Measurements from ENCODE around the gene INVS. TPM values are rescaled to one million over a fixed set of nuclear protein-coding genes. Genes with fewer than 3 reads are reported as not detected.

INVS gene
- total and polyA plus RNA-seq, 12 donors, result 1.6 to 8.0 (median 5.5) TPM

GRCh38 chr9:100308965-100309564, 210.0 kb downstream of the INVS start:
- Histone ChIP-seq H3K27ac (no peak overlapping the region), H3K4me1 (peaks cover 0 to 9% (median 0%) of the 10 kb centered on the region in 9 donors), H3K27me3 (no peaks in the 10 kb centered on the region), H3K4me3 (no peak overlapping the region), H3K36me3 (peaks cover 0 to 85% (median 6%) of the 10 kb centered on the region in 9 donors), H3K9me3 (no peaks in the 10 kb centered on the region)
- no peak for TF ChIP-seq CTCF (IDR thresholded peaks at IDR 0.05)
- intact Hi-C loops (cut with DNase I), result loop anchor here in 1 of 10 donors (10.0 kb wide), 1 partner anchor 1124 kb away; no protein-coding TSS in a partner anchor
- no peak for DNase-seq
- WGBS, 2 donors, result 91 to 97% methylated on average over 1 of the region's 1 CpG
- ATAC-seq, result no peak

- intact Hi-C loops (cut with DNase I), result loop anchor here in 1 of 10 donors (10.0 kb wide), 1 partner anchor 1125 kb away; no protein-coding TSS in a partner anchor
- peaks cover 0 to 83% (median 7%) of the 10 kb centered on the region in 9 donors for H3K36me3 ChIP-seq
- peaks cover 0 to 9% (median 0%) of the 10 kb centered on the region in 9 donors for H3K4me1 ChIP-seq
- DNase-seq (no peak), ATAC-seq (no peak)
- H3K4me3 ChIP-seq, result no peak overlapping the region
- 93 to 96% methylated on average over 2 of the region's 2 CpGs for WGBS, 2 donors
- no peaks in the 10 kb centered on the region for H3K9me3 ChIP-seq
- TF ChIP-seq CTCF (IDR thresholded peaks at IDR 0.05), result no peak
- H3K27me3 ChIP-seq, result no peaks in the 10 kb centered on the region
- H3K27ac ChIP-seq, result no peak overlapping the region
Measured at GRCh38 chr9:100309992-100310391, 210.9 kb downstream of the INVS start.

- 96 to 97% methylated on average over 4 of the region's 4 CpGs for WGBS, 2 donors
- intact Hi-C loops (cut with DNase I), result no loop called here
- Histone ChIP-seq H3K27ac (no peak overlapping the region), H3K27me3 (no peaks in the 10 kb centered on the region), H3K36me3 (peaks cover 0 to 83% (median 15%) of the 10 kb centered on the region in 9 donors), H3K4me1 (peaks cover 0 to 8% (median 0%) of the 10 kb centered on the region in 9 donors), H3K4me3 (no peak overlapping the region), H3K9me3 (no peaks in the 10 kb centered on the region)
- no peak for ATAC-seq
- TF ChIP-seq CTCF (IDR thresholded peaks at IDR 0.05), result no peak
- no peak for DNase-seq
Measured at GRCh38 chr9:100315561-100315960, 216.5 kb downstream of the INVS start.

DNA sequence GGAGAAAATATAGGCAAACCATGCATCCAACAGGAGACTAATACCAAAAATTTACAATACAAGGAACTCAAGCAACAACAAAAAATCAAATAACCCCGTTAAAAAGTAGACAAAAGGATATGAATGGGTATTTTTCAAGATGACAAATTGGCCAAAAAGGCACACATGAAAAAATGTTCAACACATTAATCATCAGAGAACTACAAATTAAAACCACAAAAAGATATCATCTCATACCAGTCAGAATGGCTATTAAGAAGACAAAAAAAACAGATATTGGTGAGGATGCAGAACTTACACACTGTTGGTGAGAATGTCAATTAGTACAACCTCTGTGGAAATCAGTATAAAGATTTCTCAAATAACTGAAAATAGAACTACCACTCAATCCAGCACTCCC, 218.7 kb downstream of the INVS start:
- ATAC-seq, result no peak
- H3K27me3 ChIP-seq, result no peaks in the 10 kb centered on the region
- 81 to 84% methylated on average over 1 of the region's 1 CpG for WGBS, 2 donors
- H3K4me3 ChIP-seq, result no peak overlapping the region
- peaks cover 0 to 83% (median 15%) of the 10 kb centered on the region in 9 donors for H3K36me3 ChIP-seq
- DNase-seq, result no peak
- intact Hi-C loops (cut with DNase I), result no loop called here
- H3K4me1 ChIP-seq, result peaks cover 0 to 9% (median 0%) of the 10 kb centered on the region in 9 donors
- H3K27ac ChIP-seq, result no peak overlapping the region
- no peaks in the 10 kb centered on the region for H3K9me3 ChIP-seq
- no peak for TF ChIP-seq CTCF (IDR thresholded peaks at IDR 0.05)

Data from heart right ventricle (tissue), 16 donors.